ELF-1 (cell line): ENCODE data around the gene UGT1A3.

Experiments
- DNase-seq: peaks from one replicate; pipeline ENCODE4 v3.0.0-alpha.2; 2016; ENCODE audit warnings: low read depth, low spot score

Gene UGT1A3

GRCh38 chr2:233758141-233758540 lies 29.3 kb downstream of the UGT1A3 start:
- no peak for DNase-seq

GRCh38 chr2:233758849-233759248 lies 30.0 kb downstream of the UGT1A3 start:
- DNase-seq = no peak

- no peak for DNase-seq
These were observed 31.2 kb downstream of the UGT1A3 start, which contains the start of gene UGT1A1 for GRCh38 chr2:233760043-233760442. UGT1A1 (plus strand) TSS chr2:233760270; CDS start chr2:233760288, 18 bp downstream.

DNA sequence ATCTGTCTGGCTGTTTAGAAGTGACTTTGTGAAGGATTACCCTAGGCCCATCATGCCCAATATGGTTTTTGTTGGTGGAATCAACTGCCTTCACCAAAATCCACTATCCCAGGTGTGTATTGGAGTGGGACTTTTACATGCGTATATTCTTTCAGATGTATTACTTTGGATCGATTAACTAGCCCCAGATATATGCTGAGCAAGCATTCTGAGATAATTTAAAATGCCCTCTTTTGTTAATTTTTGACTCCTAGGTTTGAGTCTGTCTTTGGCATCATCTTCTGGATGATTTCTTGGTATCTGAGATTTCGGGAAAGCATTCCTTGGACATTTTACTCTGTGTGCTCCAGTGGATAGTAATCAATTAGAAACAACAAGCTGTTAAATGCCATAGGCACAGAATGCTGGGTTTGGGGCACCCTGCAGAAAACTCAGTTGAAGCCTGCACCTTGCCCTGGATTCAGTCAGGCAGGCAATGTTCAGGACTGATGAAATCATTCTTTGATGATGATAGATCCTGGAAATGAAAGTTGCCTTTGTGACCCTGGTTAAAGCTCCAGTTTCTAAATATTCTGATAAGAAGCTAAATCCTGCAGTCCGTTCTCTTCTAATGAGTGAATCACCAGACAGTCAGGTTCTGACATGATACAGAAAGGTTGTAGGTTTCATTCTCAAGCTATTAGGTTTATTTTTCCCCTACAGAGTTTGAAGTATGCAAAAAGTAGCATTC lies 32.4 kb downstream of the UGT1A3 start:
- no peak for DNase-seq

- DNase-seq = no peak
These were observed 35.4 kb downstream of the UGT1A3 start for GRCh38 chr2:233764264-233764663.

DNA sequence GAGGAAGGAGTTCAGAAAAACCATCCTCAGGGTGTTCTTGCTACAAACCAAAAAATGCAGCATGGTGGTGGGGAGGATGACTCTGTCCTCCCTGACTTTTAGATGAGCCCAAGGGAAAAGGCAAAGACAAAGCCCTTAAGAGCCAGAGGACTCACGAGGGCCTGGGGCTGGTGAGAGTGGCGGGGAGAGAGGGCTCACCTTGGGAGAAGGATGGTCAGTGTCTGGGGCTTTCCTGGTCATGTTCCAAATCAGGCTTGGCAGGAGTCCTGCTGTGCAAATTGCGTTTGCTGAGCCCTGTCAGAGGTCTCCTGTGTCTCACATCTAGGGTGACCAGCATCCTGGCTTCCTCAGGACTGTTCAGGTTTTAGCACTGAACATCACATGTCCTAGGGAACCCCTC lies 35.9 kb downstream of the UGT1A3 start:
- no peak for DNase-seq

GRCh38 chr2:233766416-233766815 lies 37.6 kb downstream of the UGT1A3 start:
- DNase-seq = no peak

- no peak for DNase-seq
These were observed 39.2 kb downstream of the UGT1A3 start for GRCh38 chr2:233768076-233768475.

DNA sequence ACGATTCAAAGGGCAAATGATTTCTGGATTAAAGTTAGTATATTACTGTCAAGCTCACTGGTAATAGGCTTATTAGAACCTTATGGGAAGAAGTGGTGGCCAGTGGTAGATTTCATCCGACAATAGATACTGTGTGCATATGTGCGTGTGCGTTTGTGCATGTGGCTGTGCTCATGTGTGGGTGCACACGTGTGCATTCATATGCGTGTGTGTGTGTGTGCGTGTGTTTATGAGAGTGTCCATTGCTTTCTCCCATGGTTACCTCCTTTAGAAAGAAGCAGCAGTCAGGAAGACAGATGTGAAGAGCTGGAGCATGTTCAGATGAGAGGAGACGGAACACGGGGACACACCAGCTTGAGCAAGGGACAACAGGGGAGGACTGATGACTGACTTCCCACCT lies 40.4 kb downstream of the UGT1A3 start:
- no peak for DNase-seq

DNA sequence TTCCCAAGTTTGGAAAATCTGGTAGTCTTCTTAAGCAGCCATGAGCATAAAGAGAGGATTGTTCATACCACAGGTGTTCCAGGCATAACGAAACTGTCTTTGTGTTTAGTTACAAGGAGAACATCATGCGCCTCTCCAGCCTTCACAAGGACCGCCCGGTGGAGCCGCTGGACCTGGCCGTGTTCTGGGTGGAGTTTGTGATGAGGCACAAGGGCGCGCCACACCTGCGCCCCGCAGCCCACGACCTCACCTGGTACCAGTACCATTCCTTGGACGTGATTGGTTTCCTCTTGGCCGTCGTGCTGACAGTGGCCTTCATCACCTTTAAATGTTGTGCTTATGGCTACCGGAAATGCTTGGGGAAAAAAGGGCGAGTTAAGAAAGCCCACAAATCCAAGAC lies 43.3 kb downstream of the UGT1A3 start:
- DNase-seq = no peak

GRCh38 chr2:233772583-233772982 lies 43.7 kb downstream of the UGT1A3 start:
- DNase-seq = no peak

- DNase-seq = no peak
These were observed 45.0 kb downstream of the UGT1A3 start for GRCh38 chr2:233773854-233774253.

- DNase-seq = no peak
These were observed 46.6 kb downstream of the UGT1A3 start for GRCh38 chr2:233775414-233775813.

DNA sequence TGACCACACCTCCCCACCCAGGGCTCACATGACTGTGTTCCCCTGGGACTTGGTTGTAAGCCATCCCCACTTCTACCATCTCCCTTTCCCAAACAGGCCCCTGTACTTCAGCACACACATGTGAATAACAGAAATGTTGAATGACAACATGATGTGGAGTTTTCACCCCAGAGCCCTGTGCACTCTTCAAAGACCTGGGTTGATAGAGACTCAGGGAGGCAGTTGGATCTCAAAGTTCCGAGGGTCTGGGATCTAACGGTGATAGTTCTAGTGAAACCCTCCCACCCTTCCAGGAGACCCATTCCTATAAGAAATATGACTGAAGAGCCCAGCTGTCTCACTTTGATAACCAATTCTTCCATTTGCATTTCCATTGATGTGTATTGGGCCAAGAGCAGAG lies 49.2 kb downstream of the UGT1A3 start, which contains the start of gene MROH2A:
TSS of gene MROH2A (plus strand) at position 301 of the 400 bp plus-strand sequence. CDS start 1,029 bp downstream, outside the sequence.
- no peak for DNase-seq

- DNase-seq = no peak
These were observed 50.9 kb downstream of the UGT1A3 start for GRCh38 chr2:233779722-233780121.

GRCh38 chr2:233780771-233781170 lies 51.9 kb downstream of the UGT1A3 start:
- no peak for DNase-seq

- no peak for DNase-seq
These were observed 60.7 kb downstream of the UGT1A3 start for GRCh38 chr2:233789554-233789953.

- DNase-seq = no peak
These were observed 62.5 kb downstream of the UGT1A3 start for GRCh38 chr2:233791151-233791882.

GRCh38 chr2:233791883-233792329 lies 63.1 kb downstream of the UGT1A3 start:
- DNase-seq = no peak

GRCh38 chr2:233792720-233793119 lies 63.9 kb downstream of the UGT1A3 start:
- DNase-seq = no peak

- no peak for DNase-seq
These were observed 64.8 kb downstream of the UGT1A3 start for GRCh38 chr2:233793465-233794127.

DNA sequence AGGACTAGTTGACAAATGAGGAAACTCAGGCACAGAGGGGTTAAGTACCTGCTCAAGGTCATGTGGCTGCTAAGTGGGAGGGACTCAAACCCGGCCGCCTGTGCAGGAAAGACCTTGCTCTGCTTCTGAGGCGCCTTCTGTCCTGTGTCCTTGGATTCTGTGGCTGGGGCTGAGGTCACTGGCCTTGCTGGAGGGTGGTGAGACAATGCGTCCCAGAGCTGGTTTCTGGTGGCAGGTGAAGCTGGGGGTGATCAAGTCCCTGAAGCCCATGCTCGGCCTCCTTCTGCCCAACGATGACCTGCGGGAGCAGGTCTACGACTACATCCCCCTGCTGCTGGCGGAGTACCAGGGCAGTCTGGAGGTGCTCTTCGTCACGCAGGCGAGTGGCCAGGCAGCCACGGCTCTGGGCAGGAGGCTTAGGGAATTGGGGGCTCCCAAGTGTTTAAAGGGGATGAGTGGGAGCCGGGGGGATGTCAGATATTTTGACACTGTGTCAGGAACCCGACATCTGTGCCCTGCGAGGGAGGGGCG lies 65.4 kb downstream of the UGT1A3 start:
- no peak for DNase-seq
